ENCODE results near the gene RSKR.
"Not testable (repeated sequence)": the region's sequence is repeated elsewhere in the genome, so short reads cannot be mapped to it uniquely, and the experiment has no call there.

Gene RSKR

DNA sequence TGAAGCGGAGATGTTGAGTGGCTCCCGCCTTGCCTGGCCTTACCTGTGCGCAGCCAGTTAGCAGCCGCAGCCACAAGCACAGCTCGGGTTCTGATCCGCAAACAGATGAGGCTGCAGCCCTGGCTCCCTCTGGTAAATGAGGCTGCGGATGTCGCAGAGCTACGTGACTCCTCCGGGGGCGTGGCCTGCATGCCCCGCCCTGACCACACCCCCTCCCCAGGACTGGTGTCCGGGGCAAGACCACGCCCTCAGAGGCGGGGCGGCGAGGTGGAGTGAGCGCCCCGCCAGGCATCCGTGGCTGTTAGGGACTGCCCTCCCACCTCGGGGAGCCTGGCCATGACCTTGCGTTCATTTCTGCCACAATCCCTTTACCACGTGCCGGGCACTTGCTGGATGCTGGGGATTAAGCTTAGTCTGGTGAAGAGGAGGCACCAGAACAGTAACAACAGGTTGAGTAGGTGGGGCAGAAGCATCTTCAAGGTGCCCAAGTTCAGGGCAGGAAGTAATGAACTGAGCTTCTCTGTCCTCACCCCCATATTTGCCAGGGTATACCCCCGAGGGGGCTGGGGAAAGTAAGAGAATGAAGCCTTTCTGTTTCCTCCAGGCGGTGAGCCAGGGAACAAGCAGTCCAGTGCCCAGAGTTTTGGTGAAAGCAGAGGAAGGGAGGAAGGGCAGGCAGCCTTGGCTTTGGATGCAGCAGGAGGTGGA is 37.1 kb downstream of the RSKR start, which contains the start of gene ALDOC:
Gene ALDOC (minus strand): TSS at position 138 of the 708 bp plus-strand sequence. CDS start 1,363 bp downstream, outside the sequence.
- DNase-seq: no peak

DNA sequence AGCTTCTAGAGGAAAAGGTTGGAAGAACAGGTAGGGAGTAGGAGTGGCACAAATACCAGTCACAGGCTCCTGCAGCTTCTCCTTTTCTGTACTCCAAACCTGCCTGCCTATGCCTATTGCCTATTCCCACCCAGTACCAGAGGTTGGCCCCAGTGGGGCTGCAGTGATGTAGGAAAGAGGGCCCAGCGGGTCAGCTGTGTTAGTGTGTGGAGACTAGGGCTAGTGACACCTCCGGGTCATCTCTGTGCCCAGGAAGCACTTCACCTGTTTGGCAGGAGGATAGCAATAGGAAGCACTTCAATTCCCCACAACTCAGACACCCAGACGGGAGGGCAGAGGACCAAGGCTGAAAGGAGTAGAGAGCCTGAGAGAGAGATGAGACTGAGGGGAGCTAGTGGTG is 38.0 kb downstream of the RSKR start:
- not testable (repeated sequence) for DNase-seq

DNA sequence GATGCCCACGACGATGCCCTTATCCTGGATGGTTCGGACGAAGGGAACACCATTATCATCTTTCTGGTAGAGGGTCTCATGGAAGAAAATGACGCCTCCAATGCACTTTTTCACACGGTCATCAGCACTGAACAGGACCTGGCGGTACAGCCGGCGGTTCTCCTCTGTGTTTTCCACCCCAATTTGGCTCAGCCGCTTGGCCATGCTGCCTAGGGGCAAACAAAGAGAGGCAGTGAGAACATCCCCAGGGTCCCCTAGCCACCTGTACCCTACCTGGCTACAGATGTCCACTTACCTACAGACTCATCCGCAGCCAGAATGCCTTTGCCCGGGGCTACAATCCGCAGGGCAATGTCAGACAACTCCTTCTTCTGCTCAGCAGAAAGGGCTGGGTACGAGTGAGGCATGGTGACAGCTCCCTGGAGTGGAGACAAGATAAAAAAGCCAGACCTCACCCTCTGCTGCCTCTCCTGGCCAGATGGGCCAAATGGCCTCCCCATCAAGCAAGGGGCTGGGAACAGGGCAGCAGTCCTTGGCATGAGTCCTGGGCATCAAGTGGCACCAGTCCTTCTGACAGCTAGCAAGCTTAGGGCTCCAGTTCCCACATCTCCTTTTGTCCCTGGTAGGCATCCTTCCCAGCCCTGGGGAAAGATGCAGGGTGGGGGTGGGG is 38.7 kb downstream of the RSKR start:
- DNase-seq: no peak

DNA sequence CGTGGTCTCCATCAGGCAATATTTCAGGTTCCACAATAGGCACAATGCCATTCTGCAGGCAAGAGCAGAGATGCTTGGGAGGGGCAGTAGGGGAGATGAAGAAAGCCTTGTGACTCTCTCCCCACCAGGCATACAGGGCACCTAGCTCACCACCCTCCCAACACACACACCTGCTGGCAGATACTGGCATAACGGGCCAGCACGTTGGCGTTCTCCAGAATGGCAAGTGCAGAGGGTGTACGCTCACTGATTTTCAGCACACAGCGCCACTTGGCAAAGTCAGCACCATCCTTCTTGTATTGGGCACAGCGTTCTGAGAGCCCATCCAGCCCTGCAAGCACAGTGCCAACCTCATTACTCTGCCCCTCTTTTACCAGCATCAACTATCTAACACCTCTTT is 39.5 kb downstream of the RSKR start:
- no peak for DNase-seq

DNA sequence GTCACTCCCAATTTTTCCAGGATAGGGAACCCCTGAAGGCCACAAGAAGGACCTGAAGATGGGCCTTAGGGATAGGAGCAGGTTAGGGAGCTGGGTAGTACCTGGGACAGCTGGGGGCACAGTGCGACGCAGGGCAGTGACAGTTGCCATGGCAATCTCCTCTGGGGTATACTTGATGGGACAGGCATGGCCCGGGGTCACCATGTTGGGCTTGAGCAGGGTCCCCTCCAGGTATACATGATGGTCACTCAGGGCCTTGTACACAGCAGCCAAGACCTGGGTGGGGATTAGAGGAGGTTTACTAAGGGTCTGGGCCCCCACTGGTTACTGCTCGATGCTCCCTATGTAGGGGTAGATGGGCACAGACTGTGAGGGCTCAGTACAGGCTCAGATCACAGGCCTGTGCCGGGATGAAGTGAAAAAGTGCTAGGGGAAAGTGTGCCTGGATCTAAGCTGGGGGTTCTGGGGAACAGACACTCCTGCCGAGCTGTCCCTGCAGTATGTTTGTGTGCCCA is 40.0 kb downstream of the RSKR start:
- no peak for DNase-seq

DNA sequence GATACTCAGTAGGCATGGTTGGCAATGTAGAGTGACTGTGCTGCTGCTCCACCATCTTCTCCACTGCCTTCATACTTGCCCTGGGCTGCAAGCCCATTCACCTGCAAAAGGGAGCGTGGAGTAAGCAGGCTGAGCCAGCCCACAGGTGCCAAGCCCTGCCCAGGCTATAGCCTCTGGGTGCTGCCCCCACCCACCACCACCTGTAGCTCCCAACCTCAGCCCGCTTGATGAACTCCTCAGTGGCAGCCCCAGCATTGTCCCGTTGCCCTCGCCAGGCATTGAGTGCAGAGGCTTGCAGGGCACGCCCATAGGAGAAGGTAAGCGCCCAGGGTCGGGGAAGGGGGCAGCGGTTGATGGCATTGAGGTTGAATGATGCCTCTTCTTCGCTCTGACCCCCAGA is 40.5 kb downstream of the RSKR start:
- no peak for DNase-seq

DNA sequence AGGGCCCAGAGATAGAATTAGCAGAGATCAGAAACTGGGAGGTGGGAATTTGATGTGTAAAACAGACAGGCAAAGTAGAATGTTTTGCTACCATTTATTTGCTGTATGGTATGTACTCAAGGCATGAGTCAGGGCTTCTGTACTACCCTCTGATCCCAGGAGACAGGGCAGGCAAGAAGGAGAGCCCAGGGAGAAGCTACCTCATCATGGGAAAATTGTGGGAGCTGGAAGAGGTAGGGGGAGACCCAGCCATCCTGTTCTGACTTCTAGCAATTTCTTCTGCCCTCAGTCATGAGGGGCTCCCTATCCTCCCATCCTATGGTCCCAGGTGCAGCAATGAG is 41.0 kb downstream of the RSKR start:
- DNase-seq: no peak

DNA sequence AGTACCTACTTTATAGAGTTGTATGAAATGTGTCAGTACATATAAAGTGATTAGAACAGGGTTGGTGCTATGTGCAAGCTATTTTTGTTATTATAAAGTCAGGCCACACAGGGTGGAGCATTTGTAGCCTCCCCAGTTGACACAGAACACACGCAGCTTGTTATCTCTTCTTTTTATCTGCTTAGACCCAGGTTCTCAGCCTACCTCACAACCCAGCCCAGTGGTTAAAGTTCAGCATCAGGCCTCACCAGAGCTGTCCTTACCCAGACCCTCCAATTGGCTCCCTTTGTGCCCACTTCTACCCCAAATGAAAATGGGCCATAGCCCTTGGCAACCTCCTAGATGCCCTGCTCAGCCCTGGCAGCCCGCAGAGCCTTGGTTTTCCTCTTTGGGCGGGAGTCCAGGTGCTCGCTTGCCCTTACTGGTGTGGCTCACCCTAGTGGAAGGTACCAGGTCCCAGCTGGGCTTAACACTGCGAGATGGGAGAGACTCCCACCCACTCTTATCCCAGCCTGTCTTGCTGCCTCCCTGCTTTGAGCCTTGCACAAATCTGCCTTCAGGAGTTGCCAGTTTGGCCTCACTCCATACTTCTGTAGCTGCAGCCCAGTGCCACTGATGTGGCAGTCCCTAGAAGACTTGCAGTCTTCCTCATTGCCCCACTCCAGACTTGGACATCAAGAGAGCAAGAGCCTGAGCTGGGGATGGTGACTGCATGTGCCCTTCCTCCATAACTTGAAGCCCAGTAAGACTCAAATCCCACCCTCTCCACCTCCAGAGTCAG is 41.5 kb downstream of the RSKR start:
- no peak for DNase-seq

DNA sequence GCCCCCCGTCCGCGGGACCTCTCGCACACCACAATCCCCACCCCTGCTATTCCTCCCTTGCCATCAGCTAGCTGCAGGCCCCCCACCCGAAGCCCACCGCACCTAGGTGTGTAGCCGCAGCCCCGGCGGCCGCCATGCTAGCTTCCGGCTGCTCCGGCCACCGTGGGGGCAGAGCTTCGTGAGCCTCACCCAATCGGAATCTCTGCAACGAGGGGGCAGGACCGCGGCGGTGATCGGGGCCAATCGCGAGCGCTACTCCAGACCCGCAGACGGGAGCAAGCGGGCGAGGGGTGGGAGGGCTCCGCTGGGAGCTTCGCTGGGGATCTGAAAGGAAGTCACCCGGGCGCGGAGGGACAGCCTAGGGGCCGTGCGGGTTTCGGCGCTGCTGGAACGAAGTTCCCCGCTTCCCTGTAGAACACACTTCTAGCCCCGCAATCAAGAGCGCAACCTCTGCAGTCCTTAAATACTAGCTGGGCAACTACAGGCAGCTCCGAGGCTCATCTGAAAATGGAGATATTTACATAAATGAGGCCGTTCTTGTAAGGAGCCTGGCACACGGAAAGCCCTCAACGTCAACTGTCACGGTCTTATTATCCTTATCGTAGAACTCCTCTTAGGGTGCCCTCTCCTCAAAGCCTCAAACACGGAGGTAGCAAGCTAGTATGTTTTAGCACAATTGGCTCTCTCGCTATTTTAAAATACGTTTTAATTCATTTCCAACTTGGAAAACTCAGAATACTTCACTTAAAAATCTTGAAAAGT is 42.4 kb downstream of the RSKR start, which contains the start of gene PIGS:
Gene PIGS (minus strand): TSS at position 164 of the 762 bp plus-strand sequence. CDS start 28 bp downstream, at position 136.
- DNase-seq: peak; percentile 68

DNA sequence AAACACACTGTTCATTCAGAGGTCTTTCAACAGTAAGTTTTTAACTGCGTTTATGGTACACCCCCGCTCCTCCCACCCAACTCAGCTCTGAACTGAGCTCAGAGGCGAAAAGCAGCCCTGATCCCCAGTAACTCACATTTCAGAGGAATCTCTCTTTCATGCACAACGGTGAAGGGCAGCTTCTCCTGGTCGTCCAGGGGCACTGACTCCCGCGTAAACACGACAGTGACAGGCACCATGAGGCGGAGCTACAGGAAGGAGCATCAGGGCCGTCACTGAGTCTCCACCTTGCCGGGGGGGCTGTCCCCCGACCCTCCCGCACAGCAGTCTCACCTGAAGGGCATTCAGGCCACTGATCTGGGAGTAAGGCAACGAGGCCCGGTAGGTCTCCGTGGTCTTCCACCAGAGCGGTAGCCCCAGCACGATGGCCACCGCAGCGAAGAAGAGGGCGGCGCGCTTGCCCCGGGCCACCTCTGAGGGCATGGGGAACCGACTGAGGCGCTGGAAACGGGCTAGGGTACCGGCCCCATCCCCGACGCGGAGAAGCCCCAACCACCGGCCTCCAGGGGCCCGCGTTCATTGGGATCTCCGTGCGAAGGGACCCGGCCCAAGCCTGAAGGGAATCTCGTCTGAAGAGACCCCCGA is 43.1 kb downstream of the RSKR start:
- no peak for DNase-seq

DNA sequence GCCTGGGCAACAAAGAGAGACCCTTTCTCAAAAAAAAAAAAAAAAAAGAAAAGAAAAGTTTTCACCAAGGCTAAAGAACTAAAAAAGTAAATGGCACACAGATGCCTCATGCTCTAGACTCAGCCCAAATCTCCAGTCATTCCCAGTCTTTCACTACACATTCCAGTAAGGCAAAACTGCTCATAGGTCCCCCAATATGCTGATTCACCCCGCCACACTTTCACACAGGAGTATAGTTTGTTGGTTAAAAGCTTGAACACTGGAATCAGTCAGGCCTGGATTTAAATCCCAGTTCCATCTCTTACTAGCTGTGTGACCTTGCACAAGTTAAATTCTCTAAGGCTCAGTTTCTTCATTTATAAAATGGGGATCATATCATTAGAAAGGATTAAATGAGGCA is 44.5 kb downstream of the RSKR start:
- no peak for DNase-seq

DNA sequence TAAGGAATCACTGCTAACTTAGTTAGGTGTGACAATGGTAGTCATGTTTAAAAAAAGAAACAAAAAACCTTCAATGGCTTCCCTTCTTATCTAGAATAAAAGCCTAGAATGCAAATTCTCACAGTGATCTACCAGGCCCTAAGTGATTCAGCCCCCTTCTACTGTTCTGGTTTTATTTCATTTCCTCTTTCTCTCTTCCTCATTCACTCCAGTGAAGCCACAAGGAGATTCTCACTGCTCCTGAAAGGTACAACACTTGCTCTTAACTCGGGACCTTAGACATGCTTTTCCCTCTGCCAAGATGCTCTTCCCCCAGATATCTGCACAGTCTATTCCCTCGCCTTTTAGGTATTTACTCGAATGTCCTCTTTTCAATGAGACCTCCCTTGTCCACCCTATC is 46.4 kb downstream of the RSKR start:
- no peak for DNase-seq

DNA sequence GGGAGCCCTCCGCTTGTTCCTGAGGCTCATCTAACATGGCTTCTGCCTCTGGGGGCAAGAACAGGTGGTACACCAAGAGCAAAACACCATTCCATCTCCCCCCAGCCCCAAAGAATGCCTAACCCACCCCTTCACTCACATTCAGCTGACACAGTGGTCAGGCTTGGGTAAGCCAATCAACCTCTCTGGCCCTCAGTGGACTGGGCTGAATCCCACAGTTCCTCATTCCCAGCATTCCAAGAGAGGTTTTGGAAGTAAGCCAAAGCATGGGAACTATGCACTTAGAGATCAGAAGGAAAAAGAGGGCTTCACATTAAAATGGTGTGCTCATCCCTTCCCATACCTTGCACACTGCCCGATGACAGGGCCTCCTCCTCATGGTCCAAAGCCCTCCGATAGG is 50.5 kb downstream of the RSKR start:
- DNase-seq: no peak

Data from GOT3 (cell line).